ENCODE measurements around the gene ALK.
A peak's percentile ranks its signal among the peaks of the same experiment; 100 is the strongest.

The ALK gene

DNA sequence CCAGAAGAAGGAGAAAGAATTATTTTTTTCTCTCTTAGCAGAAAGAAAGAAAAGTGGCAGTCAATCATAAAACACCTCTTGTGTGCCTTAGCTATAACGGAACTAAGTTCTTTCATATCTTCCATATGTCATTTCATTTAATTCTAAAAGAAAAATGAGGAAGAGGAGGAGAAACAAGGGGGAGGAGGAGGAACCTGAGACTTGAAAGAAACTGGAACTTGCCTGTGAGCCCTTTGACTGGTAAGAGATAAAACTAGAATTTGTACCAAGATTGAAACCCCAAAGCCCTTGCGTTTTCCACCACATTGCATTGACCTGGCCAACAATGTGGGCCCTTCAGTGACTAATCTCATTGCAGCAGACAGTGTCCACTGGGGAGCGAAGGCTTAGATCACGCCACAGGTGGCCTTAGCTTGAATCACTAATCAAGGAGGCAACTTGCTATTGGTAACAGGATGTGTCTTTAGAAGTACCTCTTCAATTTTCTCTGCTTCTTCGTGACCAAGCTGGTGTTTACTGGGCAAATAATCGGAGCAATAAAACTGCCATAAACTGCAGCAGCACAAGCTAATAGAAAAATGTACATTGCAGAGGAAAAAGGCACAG lies 498.2 kb downstream of the ALK start:
- DNase-seq (ENCODE audit: low read depth): no peak
- H3K4me3 ChIP-seq (ENCODE audit: low read length): no peak overlapping the region
- H3K27me3 ChIP-seq (replicated peaks; ENCODE audit: control insufficient read depth, insufficient read depth, low read length): no peaks in the 10 kb centered on the region
- no peaks in the 10 kb centered on the region for H3K36me3 ChIP-seq (ENCODE audit: control insufficient read depth, insufficient read depth, low read length, severe bottlenecking)
- H3K4me1 ChIP-seq (ENCODE audit: control insufficient read depth, insufficient read depth, low read length): peaks cover 29% of the 10 kb centered on the region
- H3K9ac ChIP-seq (ENCODE audit: low read length): no peak overlapping the region
- H3K9me3 ChIP-seq (ENCODE audit: control insufficient read depth, low read length): no peaks in the 10 kb centered on the region

DNA sequence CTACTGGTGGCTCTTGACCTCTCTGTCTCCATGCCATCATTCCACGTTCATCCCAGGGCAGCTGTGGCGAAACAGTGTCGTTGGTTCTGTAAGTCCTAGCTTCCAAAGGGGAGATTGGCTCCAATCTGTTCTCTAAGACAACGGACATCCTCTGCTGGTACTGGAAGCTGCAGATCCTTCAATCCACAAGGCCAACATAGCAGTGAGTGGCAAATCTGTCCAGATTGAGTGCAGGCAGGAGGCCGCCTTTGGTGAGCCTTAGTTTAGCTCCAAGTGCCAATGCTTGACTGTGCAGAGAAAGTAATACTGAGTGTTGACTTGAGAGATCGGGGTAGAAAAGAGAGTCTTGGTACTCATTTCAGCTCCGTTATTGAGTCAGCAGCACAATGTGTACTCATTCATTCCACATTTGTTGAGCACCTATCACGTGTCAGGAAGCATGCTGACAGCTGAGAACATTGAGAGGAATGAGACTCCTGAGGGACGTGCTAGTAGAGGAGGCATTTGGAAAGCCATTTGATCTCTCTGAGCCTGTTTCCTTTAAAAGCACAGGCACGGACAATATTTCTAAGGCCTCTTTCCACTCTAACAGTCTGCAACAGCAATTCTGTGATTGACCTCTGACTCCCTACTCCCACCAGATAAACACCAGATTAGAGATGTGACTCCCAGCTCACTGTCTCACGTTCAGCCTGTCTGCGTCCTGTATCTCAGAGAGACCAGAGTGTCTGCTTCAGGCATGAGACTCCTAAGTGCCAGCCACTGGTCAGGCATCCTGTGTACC lies 500.2 kb downstream of the ALK start:
- H3K27me3 ChIP-seq (replicated peaks; ENCODE audit: control insufficient read depth, insufficient read depth, low read length): no peaks in the 10 kb centered on the region
- H3K9me3 ChIP-seq (ENCODE audit: control insufficient read depth, low read length): no peaks in the 10 kb centered on the region
- DNase-seq (ENCODE audit: low read depth): peak; percentile 9

DNA sequence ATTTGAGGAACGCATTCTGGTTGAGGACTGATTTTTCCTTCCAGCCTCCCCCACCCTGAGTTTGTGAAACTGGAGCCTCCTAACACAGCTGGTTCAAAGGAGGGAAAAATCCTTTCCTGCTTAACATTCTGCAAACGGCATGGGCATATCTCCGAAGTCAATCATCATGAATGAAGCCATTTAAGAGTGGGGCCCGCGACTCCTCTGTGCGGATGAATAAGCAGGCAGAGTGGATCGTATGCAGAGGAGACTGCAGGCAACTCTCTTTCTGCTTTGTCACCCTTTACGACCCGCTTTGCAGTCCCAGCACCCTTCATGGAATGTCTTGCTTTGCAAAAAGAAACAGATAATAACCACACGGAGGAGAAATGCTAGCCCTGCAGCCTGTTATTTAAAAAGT lies 500.9 kb downstream of the ALK start:
- Histone ChIP-seq H3K9me3 (ENCODE audit: control insufficient read depth, low read length) (no peaks in the 10 kb centered on the region), H3K27me3 (replicated peaks; ENCODE audit: control insufficient read depth, insufficient read depth, low read length) (no peaks in the 10 kb centered on the region), H3K36me3 (ENCODE audit: control insufficient read depth, insufficient read depth, low read length, severe bottlenecking) (no peaks in the 10 kb centered on the region), H3K4me1 (ENCODE audit: control insufficient read depth, insufficient read depth, low read length) (peaks cover 20% of the 10 kb centered on the region), H3K9ac (ENCODE audit: low read length) (no peak overlapping the region), H3K4me3 (ENCODE audit: low read length) (no peak overlapping the region)
- no peak for DNase-seq (ENCODE audit: low read depth)

More for the DNA sequence above, 500.2 kb downstream of the ALK start:
- Histone ChIP-seq H3K4me3 (ENCODE audit: low read length) (peak overlapping the region; percentile 21), H3K9ac (ENCODE audit: low read length) (no peak overlapping the region), H3K36me3 (ENCODE audit: control insufficient read depth, insufficient read depth, low read length, severe bottlenecking) (no peaks in the 10 kb centered on the region), H3K4me1 (ENCODE audit: control insufficient read depth, insufficient read depth, low read length) (peaks cover 26% of the 10 kb centered on the region)

DNA sequence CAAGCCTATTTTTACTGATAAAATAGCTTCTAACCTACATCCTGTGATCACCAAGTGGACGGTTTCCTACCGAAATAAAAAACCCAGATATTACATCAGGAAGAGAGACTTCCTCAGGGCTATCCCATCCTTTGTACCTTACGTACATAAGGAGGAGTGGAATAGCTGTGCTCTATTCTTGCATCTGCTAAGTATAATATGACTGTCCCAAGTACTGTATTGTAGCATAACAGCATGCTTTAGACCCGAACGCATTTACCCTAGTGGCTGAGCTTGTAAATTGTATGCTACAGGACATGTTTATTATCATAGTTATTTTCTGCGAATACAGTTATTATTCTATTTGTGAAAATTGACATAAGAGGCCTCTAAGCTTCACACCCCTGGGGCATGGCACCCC lies 503.8 kb downstream of the ALK start:
- DNase-seq (ENCODE audit: low read depth): no peak
- H3K27me3 ChIP-seq (replicated peaks; ENCODE audit: control insufficient read depth, insufficient read depth, low read length): no peaks in the 10 kb centered on the region
- no peak overlapping the region for H3K9ac ChIP-seq (ENCODE audit: low read length)
- peaks cover 16% of the 10 kb centered on the region for H3K4me1 ChIP-seq (ENCODE audit: control insufficient read depth, insufficient read depth, low read length)
- no peak overlapping the region for H3K4me3 ChIP-seq (ENCODE audit: low read length)
- no peaks in the 10 kb centered on the region for H3K36me3 ChIP-seq (ENCODE audit: control insufficient read depth, insufficient read depth, low read length, severe bottlenecking)
- no peaks in the 10 kb centered on the region for H3K9me3 ChIP-seq (ENCODE audit: control insufficient read depth, low read length)

DNA sequence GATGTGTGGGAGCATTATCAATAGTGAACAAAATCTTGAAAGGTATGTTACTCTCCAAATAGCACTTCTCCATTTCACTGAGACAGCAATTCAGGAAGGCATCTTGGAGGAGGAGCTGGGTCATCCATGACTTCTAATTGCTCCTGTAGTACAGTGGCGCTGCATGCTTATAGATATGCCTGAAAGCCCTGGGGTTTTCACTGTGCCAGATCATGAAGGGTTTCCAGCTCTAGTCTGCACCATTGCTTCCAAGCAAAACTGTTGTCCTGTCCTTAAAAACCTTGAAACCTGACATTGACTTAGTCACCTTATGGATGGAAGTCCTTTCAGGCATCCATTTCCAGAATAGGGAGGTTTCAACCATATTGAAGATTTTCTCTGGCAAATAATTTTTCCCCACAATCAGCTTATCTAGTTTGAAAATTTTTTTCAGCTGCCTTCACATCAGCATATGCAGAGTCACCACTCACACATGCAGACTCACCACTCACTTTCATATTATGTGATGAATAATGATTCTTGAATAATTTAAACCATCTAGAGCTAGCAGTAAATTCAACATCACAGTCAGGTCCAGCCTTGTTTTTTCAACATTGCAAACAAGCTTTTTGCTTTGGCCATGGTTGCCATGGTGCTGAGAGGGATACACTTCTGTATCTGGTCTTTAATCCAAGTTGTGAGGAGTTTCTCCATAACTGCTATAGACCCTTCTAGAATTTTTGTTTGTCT lies 509.0 kb downstream of the ALK start:
- Histone ChIP-seq H3K9me3 (ENCODE audit: control insufficient read depth, low read length) (no peaks in the 10 kb centered on the region), H3K9ac (ENCODE audit: low read length) (no peak overlapping the region), H3K36me3 (ENCODE audit: control insufficient read depth, insufficient read depth, low read length, severe bottlenecking) (no peaks in the 10 kb centered on the region), H3K27me3 (replicated peaks; ENCODE audit: control insufficient read depth, insufficient read depth, low read length) (no peaks in the 10 kb centered on the region), H3K4me1 (ENCODE audit: control insufficient read depth, insufficient read depth, low read length) (no peaks in the 10 kb centered on the region), H3K4me3 (ENCODE audit: low read length) (no peak overlapping the region)
- peak; percentile 8 for DNase-seq (ENCODE audit: low read depth)

DNA sequence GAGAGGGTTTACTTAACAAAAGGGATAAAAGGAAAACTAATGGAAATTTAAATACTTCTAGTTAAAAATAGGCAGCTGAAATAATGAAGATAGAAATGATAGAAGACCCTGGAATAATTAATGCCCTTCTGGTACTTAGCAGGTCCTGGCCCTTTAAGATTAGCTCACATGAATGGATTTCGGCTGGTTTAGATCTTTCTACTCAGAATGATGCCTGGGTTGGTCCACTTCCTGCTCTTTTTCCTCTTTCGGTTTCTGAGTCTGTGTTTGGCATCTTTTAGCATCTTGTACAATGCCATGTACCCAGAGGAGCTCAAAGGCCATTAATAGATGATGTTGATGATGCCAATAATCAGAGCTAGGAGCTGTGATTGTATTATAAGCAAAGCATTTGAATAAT lies 515.7 kb downstream of the ALK start:
- Histone ChIP-seq H3K36me3 (ENCODE audit: control insufficient read depth, insufficient read depth, low read length, severe bottlenecking) (no peaks in the 10 kb centered on the region), H3K27me3 (replicated peaks; ENCODE audit: control insufficient read depth, insufficient read depth, low read length) (no peaks in the 10 kb centered on the region), H3K9me3 (ENCODE audit: control insufficient read depth, low read length) (no peaks in the 10 kb centered on the region), H3K4me3 (ENCODE audit: low read length) (no peak overlapping the region), H3K9ac (ENCODE audit: low read length) (no peak overlapping the region), H3K4me1 (ENCODE audit: control insufficient read depth, insufficient read depth, low read length) (no peaks in the 10 kb centered on the region)
- DNase-seq (ENCODE audit: low read depth): no peak

DNA sequence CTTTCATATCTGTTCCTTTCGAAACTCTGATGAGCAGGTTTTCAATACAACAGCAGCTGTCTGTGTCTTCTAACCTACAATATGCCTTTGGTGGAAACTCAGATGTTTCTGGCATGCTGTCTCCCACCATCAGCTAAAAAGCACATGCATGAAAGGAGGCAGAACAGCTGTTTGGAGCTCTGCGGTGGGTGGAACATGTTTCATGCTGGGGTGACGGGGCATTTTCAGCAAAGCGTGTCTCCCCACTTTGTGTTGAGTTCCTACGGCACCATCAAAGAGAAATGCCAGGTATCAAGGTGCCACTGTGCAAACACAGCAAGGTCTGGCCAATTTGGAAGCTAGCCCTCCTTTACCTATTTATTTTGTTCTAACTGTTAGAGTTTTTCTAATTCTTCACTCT lies 516.1 kb downstream of the ALK start:
- no peaks in the 10 kb centered on the region for H3K4me1 ChIP-seq (ENCODE audit: control insufficient read depth, insufficient read depth, low read length)
- no peaks in the 10 kb centered on the region for H3K9me3 ChIP-seq (ENCODE audit: control insufficient read depth, low read length)
- no peak for DNase-seq (ENCODE audit: low read depth)
- H3K9ac ChIP-seq (ENCODE audit: low read length): no peak overlapping the region
- no peaks in the 10 kb centered on the region for H3K27me3 ChIP-seq (replicated peaks; ENCODE audit: control insufficient read depth, insufficient read depth, low read length)
- no peaks in the 10 kb centered on the region for H3K36me3 ChIP-seq (ENCODE audit: control insufficient read depth, insufficient read depth, low read length, severe bottlenecking)
- no peak overlapping the region for H3K4me3 ChIP-seq (ENCODE audit: low read length)

DNA sequence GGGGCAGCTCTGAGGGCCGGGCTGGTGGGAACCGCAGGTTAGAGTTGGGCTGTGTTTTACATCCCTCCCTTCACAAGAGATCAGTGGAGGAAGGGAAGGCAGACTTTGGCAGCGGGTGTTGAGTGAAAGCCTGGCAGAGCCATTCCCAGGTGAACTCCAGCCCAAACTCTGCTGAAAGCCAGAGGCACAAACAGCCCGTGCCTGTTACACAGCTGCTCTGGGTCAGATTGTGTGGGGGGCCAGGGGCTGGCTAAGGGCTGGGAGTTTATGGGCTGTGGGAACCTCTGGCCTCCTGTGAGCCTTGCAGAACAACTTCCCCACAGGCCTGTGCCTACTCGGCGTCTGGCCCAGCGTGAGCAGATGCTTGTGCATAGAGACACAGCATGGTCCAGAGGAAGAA lies 519.4 kb downstream of the ALK start:
- DNase-seq (ENCODE audit: low read depth): no peak

DNA sequence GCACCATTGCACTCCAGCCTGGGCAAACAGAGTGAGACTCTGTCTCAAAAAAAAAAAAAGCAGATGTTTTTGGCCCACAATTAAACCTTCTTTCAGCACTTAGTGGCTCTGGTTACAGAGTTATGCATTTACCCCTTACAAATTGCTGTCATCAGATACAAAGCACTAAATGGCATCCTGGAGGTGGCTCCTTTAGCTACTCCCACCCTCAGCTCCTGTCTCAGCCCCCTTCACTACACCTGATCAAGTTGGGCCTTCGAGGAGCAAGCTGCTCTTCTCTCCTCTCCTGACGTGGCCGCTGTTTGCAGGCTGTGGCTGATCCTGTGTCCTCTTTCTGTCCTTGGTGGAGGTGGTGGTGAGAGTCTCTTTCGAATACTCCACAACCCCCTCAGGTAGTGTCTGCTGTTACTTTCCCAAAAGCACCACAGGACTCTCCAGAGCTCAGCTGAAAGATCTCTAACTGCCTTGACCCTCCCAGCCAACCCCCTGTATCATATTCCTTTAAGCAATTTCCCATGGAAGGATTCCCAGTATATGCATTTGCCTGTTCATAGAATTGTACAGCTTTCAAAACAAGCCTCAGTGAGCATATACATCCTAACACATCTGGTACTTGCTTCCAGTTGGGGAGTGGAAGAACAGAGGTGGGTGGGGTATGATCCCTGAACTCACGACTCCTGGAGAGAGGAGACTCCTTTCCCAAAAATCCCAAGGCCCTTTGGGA lies 520.3 kb downstream of the ALK start:
- Histone ChIP-seq H3K9me3 (ENCODE audit: control insufficient read depth, low read length) (no peaks in the 10 kb centered on the region), H3K4me1 (ENCODE audit: control insufficient read depth, insufficient read depth, low read length) (no peaks in the 10 kb centered on the region), H3K4me3 (ENCODE audit: low read length) (no peak overlapping the region), H3K9ac (ENCODE audit: low read length) (no peak overlapping the region), H3K36me3 (ENCODE audit: control insufficient read depth, insufficient read depth, low read length, severe bottlenecking) (no peaks in the 10 kb centered on the region), H3K27me3 (replicated peaks; ENCODE audit: control insufficient read depth, insufficient read depth, low read length) (no peaks in the 10 kb centered on the region)
- DNase-seq (ENCODE audit: low read depth): no peak

More for the DNA sequence above, 519.4 kb downstream of the ALK start:
- Histone ChIP-seq H3K4me1 (ENCODE audit: control insufficient read depth, insufficient read depth, low read length) (no peaks in the 10 kb centered on the region), H3K36me3 (ENCODE audit: control insufficient read depth, insufficient read depth, low read length, severe bottlenecking) (no peaks in the 10 kb centered on the region), H3K9ac (ENCODE audit: low read length) (no peak overlapping the region), H3K4me3 (ENCODE audit: low read length) (no peak overlapping the region), H3K27me3 (replicated peaks; ENCODE audit: control insufficient read depth, insufficient read depth, low read length) (no peaks in the 10 kb centered on the region), H3K9me3 (ENCODE audit: control insufficient read depth, low read length) (no peaks in the 10 kb centered on the region)

DNA sequence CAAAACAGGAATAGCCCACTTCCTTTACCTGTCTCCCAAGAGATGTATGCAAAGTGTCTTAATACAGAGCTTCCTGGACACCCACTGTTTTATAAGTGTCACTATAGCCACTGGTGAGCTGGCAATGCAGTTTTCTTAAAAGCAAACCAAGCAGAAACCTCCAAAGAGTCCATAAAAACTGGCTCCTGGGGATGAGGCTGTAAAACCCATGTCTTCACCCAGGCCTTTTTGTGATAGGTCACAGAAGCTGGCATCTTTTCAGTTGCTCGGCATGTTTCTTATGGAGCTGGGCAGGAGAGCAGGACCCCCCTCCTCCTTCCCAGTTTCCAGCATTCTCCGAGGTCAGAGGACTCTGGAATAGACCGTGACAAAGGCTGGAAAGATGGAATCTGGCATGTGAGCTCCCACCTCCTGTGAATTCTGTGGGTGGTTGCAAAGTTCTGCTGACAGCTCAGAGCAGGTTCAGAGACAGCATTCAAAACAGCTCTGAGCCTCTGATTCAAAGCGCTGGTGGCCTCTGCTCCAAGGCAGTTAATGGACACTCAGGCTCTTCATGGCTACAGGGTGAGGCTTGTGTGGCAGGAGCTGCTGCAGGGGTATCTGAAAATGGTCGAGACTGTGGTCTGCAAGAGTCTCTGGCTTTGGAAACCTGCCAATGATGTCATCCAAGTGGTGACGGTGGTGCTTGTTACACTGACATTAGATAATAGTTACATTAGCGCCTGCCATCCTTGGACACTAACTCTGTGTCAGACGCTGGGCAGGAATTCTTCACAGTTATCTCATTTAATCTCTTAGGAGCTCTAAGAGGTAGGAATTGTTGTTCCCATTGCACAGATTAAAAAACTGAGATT lies 522.8 kb downstream of the ALK start:
- Histone ChIP-seq H3K4me1 (ENCODE audit: control insufficient read depth, insufficient read depth, low read length) (no peaks in the 10 kb centered on the region), H3K9me3 (ENCODE audit: control insufficient read depth, low read length) (no peaks in the 10 kb centered on the region), H3K36me3 (ENCODE audit: control insufficient read depth, insufficient read depth, low read length, severe bottlenecking) (no peaks in the 10 kb centered on the region), H3K4me3 (ENCODE audit: low read length) (no peak overlapping the region), H3K27me3 (replicated peaks; ENCODE audit: control insufficient read depth, insufficient read depth, low read length) (peaks cover 4% of the 10 kb centered on the region), H3K9ac (ENCODE audit: low read length) (no peak overlapping the region)
- no peak for DNase-seq (ENCODE audit: low read depth)

Data from adipocyte (in vitro differentiated cells).